Activated T-helper 1 cell treated with Interleukin-2 at 50 U/mL for 16 hours (primary cell): ENCODE measurements around the gene MAGEB10.
"Not testable (repeated sequence)": the region's sequence is repeated elsewhere in the genome, so short reads cannot be mapped to it uniquely, and the experiment has no call there.

Source experiments
- DNase-seq: peaks from one replicate; pipeline ENCODE4 v3.0.0-alpha.2; 2020; ENCODE audit warnings: low read depth

The MAGEB10 gene

DNA sequence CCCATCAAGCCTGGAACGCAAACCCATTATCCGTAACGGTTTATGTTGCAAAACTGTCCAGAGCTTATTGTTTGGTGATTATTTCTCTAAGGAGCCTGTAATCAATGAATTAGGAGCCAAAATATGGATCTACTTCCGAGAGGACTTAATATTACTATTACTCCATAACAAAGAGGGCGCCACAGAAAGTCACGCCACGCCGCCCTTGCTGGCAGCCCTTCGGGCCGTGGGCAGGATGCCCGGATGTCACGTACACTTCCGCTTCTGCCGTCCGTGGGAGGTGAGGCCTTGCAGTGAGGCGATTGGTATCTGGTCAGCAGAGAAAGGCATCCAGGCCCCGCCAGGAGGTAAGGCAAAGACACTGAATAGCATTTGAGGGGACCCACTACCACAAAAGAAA lies at the start of gene MAGEB10:
MAGEB10 (plus strand) TSS at position 301 of the 400 bp plus-strand sequence. CDS start 13,317 bp downstream, outside the sequence.
- DNase-seq, result no peak

DNA sequence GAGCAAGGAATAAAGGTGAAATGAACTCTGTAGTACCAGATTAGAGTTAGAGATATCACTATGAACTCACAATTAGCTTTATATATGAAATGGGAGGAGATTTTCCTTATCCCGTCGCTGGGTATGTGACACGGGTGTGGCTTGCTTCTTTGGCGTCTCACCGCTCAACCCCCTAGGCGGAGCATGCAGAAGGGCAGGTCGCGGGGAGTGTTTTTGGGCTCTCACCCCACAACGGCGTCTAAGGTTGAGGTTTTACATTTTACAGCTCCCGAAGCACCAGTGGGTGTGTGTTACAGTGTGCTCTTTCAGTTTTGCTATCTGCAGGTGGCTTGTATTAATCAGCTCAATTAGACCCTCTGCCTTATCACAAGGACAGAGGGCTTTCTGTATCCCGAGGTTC lies 42.1 kb upstream of the MAGEB10 start:
- no peak for DNase-seq

GRCh38 chrX:27767387-27767786 lies 40.4 kb upstream of the MAGEB10 start:
- no peak for DNase-seq

DNA sequence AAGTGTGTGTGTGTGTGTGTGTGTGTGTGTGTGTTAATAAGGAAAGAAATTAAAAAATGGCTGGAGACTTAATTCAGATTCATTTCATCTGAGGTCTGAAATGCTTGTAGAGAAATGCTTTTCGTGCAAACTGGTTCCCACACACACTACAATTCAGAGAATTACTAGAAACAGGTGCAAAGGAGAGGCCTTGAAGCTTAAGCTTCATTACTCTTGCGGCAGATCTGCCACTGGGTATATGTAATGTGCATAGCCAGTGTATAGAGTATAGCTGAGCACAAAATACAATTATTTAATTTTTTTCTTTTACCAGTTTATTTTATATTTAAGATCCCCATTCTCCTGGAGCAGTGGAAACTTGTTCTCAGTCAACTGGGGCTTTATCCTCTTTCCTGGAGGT lies 31.8 kb upstream of the MAGEB10 start:
- DNase-seq, result no peak

GRCh38 chrX:27796640-27797257 lies 11.0 kb upstream of the MAGEB10 start:
- DNase-seq, result no peak

DNA sequence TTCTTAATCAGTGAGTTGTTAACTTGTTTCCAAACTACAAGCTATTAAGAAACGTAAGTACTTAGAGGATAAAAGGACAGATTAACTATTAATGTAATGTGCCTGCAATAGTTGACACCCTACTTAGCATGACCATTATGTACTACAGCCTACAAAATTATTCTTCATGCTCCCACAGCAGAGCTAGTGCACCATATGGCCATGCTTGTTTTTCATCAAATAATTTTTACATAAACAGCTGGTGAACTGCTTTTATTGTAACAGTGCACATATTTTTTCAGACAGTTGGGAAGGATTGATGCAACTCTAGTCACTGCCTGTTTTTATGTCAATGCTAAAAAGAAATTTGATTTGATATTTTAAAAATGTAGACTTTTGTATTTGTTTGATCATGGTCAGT lies 10.2 kb upstream of the MAGEB10 start:
- no peak for DNase-seq

GRCh38 chrX:27808226-27808625 lies 436 bp downstream of the MAGEB10 start:
- DNase-seq, result no peak

DNA sequence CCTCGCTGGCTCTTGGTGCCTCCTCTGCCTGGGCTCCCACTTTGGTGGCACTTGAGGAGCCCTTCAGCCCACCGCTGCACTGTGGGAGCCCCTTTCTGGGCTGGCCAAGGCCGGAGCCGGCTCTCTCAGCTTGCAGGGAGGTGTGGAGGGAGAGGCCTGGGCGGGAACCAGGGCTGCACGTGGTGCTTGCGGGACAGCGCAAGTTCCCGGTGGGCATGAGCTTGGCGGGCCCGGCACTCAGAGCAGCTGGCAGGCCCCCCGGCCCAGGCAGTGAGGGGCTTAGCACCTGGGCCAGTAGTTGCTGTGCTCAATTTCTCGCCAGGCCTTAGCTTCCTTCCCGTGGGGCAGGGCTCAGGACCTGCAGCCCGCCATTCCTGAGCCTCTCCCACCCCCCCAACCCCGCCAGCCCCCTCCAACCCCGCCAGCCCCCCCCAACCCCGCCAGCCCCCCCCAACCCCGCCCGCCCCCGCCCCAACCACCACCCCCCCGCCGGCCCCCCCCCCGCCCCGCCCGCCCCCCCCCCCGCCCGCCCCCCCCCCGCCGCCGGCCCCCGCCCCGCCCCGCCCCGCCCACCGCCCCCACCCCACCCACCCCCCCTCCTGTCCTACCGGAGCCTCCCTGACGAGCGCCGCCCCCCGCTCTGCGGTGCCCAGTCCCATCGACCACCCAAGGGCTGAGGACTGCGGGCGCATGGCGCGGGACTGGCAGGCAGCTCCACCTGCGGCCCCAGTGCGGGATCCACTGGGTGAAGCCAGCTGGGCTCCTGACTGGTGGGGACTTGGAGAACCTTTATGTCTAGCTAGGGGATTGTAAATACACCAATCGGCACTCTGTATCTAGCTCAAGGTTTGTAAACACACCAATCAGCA lies 1.4 kb downstream of the MAGEB10 start:
- not testable (repeated sequence) for DNase-seq

- DNase-seq, result no peak
These were observed 7.4 kb downstream of the MAGEB10 start for GRCh38 chrX:27815209-27815608.

- no peak for DNase-seq
These were observed 16.0 kb downstream of the MAGEB10 start for GRCh38 chrX:27823812-27824211.

- DNase-seq, result no peak
These were observed 30.4 kb downstream of the MAGEB10 start for GRCh38 chrX:27838185-27838584.

- DNase-seq, result no peak
These were observed 33.1 kb downstream of the MAGEB10 start for GRCh38 chrX:27840881-27841280.

GRCh38 chrX:27842859-27843258 lies 35.1 kb downstream of the MAGEB10 start:
- DNase-seq, result no peak

- no peak for DNase-seq
These were observed 52.5 kb downstream of the MAGEB10 start for GRCh38 chrX:27860337-27860736.

DNA sequence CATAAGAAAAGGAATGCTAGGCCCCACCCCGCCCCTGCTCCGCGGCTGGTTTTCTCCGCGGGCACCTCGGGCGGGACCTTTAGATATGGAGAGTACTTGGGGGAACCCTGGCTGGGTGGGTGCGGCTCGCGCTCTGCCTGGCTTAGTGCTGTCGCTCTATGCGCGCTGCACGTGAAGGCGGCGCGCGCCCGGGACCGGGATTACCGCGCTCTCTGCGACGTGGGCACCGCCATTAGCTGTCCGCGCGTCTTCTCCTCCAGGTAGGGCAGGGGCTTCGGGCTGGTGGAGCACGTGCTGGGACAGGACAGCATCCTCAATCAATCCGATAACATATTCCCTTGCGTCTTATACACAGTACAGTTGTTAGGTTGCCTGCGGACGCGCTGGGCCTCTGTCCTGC lies 56.0 kb downstream of the MAGEB10 start:
- no peak for DNase-seq
